GM12878 (cell line): ENCODE results near the gene HSPA12B.

Experiments
- BRCA1 ChIP-seq: IDR thresholded peaks from 2 replicates; pipeline ENCODE4 v1.6.1; 2011; ENCODE audit warnings: low read depth, low read length, improper control_type of control experiment
- CTCF ChIP-seq, 3 experiments: IDR thresholded peaks in 2 of 3; conservative IDR thresholded peaks in 1 of 3; 2 replicates each; pipeline ENCODE4 v1.5.1; 2011; ENCODE audit warnings: low read depth in 3 of 3, low read length in 3 of 3, mild to moderate bottlenecking in 3 of 3, control low read depth in 2 of 3, moderate library complexity in 2 of 3, inconsistent platforms in 1 of 3, mixed read lengths in 1 of 3; ENCODE audit not compliant: control insufficient read depth in 2 of 3, insufficient read depth in 1 of 3; ENCODE audit errors: extremely low read depth in 1 of 3
- ESRRA ChIP-seq: IDR thresholded peaks from 2 replicates; pipeline ENCODE4 v1.6.1; 2012; ENCODE audit warnings: mild to moderate bottlenecking, low read length, improper control_type of control experiment
- HDAC6 ChIP-seq: fragments of 200-600 bp; sonication (generic); IDR thresholded peaks from one replicate; pipeline ENCODE4 v1.8.0; 2017; ENCODE audit warnings: antibody characterized with exemption; ENCODE audit not compliant: unreplicated experiment
- NR2C2 ChIP-seq: IDR thresholded peaks from 2 replicates; pipeline ENCODE4 v1.6.1; 2011; ENCODE audit warnings: borderline replicate concordance, low read depth; ENCODE audit not compliant: control insufficient read depth, insufficient read length
- NR2F1 ChIP-seq: fragments of 450-650 bp; conservative IDR thresholded peaks from 2 replicates; pipeline ENCODE4 v1.6.1; 2017; ENCODE audit warnings: mild to moderate bottlenecking
- POLR2A ChIP-seq: IDR thresholded peaks from 2 replicates; pipeline ENCODE4 v1.6.1; 2011; ENCODE audit warnings: low read depth, mild to moderate bottlenecking, low read length
- RAD21 ChIP-seq: IDR thresholded peaks from 2 replicates; pipeline ENCODE4 v1.6.1; 2011; ENCODE audit warnings: mild to moderate bottlenecking, low read depth, low read length, moderate library complexity; ENCODE audit not compliant: insufficient read depth
- RFX5 ChIP-seq: IDR thresholded peaks from 2 replicates; pipeline ENCODE4 v1.6.1; 2011; ENCODE audit warnings: low read depth, low read length, improper control_type of control experiment
- ZNF622 ChIP-seq: fragments of 450-650 bp; IDR thresholded peaks from 2 replicates; pipeline ENCODE4 v1.6.1; 2017; ENCODE audit warnings: mild to moderate bottlenecking, inconsistent platforms

GRCh38 chr20:3767110-3767426 lies 34.6 kb downstream of the HSPA12B start:
- TF ChIP-seq POLR2A (no peak), HDAC6 (no peak), BRCA1 (no peak), RAD21 (no peak), NR2C2 (no peak), ESRRA (no peak), CTCF (IDR thresholded peaks at IDR 0.05 in 2 of 3, conservative IDR thresholded peaks at IDR 0.05 in 1 of 3; ENCODE audit: control insufficient read depth in 2 of 3, extremely low read depth in 1 of 3, insufficient read depth in 1 of 3, low read depth in 3 of 3, low read length in 3 of 3) (no peak), NR2F1 (no peak), RFX5 (no peak), ZNF622 (no peak)
